Stomach (tissue), 4 donors: ENCODE results near the gene SMC1B.

ENCODE experiments used
- CTCF ChIP-seq, 7 experiments: fragments of 450-650 bp in 4 of 7; fragments of 200-600 bp in 3 of 7; sonication (generic) in 3 of 7; IDR thresholded peaks; one replicate each; pipeline ENCODE4 v1.5.1; 2016 to 2019; ENCODE audit warnings: antibody characterized with exemption in 7 of 7, control low read depth in 2 of 7, mild to moderate bottlenecking in 1 of 7
- EP300 ChIP-seq: sonication (generic); formaldehyde crosslinking; IDR thresholded peaks from one replicate; pipeline ENCODE4 v1.6.1; 2017; ENCODE audit warnings: antibody characterized with exemption
- POLR2A ChIP-seq, 4 donors: fragments of 450-650 bp; IDR thresholded peaks; one replicate each; pipeline ENCODE4 v1.6.1; 2016; ENCODE audit warnings: antibody characterized with exemption in 4 of 4, control low read depth in 2 of 4, mild to moderate bottlenecking in 1 of 4, moderate library complexity in 1 of 4
- POLR2AphosphoS5 ChIP-seq, 3 donors: sonication (generic); formaldehyde crosslinking; IDR thresholded peaks; one replicate each; pipeline ENCODE4 v1.6.1; 2016; ENCODE audit warnings: antibody characterized with exemption in 3 of 3

DNA sequence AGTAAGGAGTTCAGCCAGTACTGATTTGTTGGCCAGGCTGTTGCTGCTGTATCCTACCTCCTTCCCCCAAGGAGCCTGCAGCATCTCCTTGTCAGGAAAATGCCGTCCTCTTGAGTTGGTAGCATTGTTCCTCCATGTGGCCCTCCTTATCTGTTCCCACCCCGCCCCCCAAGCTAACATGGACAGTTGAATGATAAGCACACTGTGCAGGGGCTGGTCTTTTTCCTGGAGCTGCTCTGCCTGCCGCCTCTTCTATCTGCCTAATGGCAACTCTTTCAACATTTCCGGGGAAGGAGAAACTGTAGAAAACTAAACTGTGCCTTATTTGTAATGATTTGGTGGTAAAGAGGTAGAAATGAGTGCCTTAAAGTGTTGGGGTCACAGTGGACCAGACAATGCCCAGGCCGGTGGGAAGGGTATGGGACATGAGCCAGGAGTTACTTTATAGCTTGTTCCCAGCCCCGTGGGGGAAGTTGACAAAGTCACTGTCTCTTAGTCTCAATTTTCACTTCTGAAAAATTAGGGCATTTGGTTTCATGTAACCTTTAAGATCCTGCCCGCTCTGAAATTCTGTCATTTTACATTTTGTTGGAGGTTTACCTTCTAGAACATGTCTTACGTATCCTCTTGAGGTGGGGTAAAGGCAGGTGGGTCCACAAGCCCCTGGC is 99.2 kb downstream of the SMC1B start:
- TF ChIP-seq POLR2A (IDR thresholded peaks at IDR 0.05), result no peak
- no peak for TF ChIP-seq CTCF (IDR thresholded peaks at IDR 0.05)
- TF ChIP-seq POLR2AphosphoS5 (IDR thresholded peaks at IDR 0.05), result no peak
- no peak for TF ChIP-seq EP300
